ENCODE measurements around the gene CLIC4. TPM values are rescaled to one million over a fixed set of nuclear protein-coding genes. Genes with fewer than 3 reads are reported as not detected.
"Not testable (repeated sequence)": the region's sequence is repeated elsewhere in the genome, so short reads cannot be mapped to it uniquely, and the experiment has no call there.

The CLIC4 gene
- total and polyA plus RNA-seq, 2 experiments from 2014 or later, result 92.5 to 308 TPM

DNA sequence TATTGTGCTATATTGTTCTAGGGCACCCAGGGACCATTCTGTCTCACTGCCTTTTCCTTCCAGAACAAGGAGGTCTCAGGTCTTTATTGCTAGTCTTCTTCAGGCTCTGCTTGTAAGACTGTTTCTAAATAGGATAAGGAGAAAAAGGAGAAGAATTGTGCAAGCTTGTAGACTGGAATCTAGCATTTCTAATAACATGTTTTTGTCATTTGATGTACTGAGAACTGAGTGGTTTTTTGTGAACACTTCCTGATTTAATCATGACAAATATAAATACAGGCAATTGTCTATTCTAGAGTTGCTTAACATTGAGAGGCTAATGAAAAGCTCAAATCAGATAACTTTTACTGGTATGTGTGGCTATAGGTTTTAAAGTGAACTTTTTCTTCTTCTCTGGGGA lies 77.6 kb downstream of the CLIC4 start (continued):
- TF ChIP-seq, protein P1, sequence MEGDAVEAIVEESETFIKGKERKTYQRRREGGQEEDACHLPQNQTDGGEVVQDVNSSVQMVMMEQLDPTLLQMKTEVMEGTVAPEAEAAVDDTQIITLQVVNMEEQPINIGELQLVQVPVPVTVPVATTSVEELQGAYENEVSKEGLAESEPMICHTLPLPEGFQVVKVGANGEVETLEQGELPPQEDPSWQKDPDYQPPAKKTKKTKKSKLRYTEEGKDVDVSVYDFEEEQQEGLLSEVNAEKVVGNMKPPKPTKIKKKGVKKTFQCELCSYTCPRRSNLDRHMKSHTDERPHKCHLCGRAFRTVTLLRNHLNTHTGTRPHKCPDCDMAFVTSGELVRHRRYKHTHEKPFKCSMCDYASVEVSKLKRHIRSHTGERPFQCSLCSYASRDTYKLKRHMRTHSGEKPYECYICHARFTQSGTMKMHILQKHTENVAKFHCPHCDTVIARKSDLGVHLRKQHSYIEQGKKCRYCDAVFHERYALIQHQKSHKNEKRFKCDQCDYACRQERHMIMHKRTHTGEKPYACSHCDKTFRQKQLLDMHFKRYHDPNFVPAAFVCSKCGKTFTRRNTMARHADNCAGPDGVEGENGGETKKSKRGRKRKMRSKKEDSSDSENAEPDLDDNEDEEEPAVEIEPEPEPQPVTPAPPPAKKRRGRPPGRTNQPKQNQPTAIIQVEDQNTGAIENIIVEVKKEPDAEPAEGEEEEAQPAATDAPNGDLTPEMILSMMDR (conservative IDR thresholded peaks at IDR 0.05; ENCODE audit: low read depth in 2 of 2), result no peak

DNA sequence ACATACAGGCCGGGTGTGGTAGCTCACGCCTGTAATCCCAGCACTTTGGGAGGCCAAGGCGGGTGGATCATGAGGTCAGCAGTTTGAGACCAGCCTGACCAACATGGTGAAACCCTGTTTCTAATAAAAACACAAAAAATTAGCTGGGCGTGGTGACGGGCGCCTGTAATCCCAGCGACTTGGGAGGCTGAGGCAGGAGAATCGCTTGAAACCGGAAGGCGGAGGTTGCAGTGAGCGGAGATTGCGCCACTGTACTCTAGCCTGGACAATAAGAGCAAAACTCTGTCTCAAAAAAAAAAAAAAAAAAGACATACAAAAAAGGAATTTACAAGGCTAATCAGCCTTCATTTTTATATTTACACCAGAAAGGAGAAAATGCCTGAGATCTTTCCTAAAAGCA lies 78.2 kb downstream of the CLIC4 start:
- not testable (repeated sequence) for H2AFZ ChIP-seq, H3K27ac Mint-ChIP-seq
- H4K20me1 ChIP-seq (replicated peaks; ENCODE audit: insufficient read depth), result peaks cover 59% of the 10 kb centered on the region

DNA sequence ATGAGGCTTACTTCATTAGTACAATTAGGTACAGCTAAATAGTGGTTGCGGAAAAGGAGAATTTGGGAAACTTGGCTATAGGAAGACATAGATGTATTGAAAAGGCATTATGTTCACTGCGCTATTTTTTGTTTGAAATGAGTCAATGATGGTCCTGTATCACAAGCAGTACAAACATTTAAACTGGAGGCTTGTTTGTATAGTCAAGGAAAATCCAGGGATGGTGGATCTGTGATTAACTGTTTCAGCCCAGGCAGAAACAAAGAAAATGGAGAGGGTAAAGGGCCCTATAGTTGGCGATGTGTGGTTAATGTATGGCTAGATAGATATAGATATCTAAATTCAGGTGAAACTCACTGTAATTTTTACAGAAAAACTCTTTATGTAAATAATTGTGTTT lies 79.9 kb downstream of the CLIC4 start:
- Histone ChIP-seq H3K4me1 (ENCODE audit: insufficient read depth) (no peaks in the 10 kb centered on the region), H3K4me2 (no peak overlapping the region), H3K27me3 (ENCODE audit: insufficient read depth) (no peaks in the 10 kb centered on the region), H3K9me2 (ENCODE audit: insufficient read depth) (no peaks in the 10 kb centered on the region), H3K79me2 (replicated peaks; ENCODE audit: insufficient read depth) (peaks cover 98% of the 10 kb centered on the region), H3K4me3 (no peak overlapping the region), H3F3A (replicated peaks; ENCODE audit: low read depth) (no peaks in the 10 kb centered on the region), H4K20me1 (replicated peaks; ENCODE audit: insufficient read depth) (peaks cover 67% of the 10 kb centered on the region), H3K27ac (ENCODE audit: low read depth) (no peak overlapping the region), H2AFZ (no peak overlapping the region), H3K36me3 (ENCODE audit: insufficient read depth) (no peaks in the 10 kb centered on the region)
- H3K4me3 Mint-ChIP-seq, result no peak overlapping the region
- ATAC-seq, result no peak
- TF ChIP-seq, protein P2, sequence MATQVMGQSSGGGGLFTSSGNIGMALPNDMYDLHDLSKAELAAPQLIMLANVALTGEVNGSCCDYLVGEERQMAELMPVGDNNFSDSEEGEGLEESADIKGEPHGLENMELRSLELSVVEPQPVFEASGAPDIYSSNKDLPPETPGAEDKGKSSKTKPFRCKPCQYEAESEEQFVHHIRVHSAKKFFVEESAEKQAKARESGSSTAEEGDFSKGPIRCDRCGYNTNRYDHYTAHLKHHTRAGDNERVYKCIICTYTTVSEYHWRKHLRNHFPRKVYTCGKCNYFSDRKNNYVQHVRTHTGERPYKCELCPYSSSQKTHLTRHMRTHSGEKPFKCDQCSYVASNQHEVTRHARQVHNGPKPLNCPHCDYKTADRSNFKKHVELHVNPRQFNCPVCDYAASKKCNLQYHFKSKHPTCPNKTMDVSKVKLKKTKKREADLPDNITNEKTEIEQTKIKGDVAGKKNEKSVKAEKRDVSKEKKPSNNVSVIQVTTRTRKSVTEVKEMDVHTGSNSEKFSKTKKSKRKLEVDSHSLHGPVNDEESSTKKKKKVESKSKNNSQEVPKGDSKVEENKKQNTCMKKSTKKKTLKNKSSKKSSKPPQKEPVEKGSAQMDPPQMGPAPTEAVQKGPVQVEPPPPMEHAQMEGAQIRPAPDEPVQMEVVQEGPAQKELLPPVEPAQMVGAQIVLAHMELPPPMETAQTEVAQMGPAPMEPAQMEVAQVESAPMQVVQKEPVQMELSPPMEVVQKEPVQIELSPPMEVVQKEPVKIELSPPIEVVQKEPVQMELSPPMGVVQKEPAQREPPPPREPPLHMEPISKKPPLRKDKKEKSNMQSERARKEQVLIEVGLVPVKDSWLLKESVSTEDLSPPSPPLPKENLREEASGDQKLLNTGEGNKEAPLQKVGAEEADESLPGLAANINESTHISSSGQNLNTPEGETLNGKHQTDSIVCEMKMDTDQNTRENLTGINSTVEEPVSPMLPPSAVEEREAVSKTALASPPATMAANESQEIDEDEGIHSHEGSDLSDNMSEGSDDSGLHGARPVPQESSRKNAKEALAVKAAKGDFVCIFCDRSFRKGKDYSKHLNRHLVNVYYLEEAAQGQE (IDR thresholded peaks at IDR 0.05; ENCODE audit: unreplicated experiment), result no peak
- TF ChIP-seq, protein P1 (conservative IDR thresholded peaks at IDR 0.05; ENCODE audit: low read depth in 2 of 2), result no peak
- no peak for TF ChIP-seq STAT1 (IDR thresholded peaks at IDR 0.05; ENCODE audit: unreplicated experiment)
- TF ChIP-seq NANOG (IDR thresholded peaks at IDR 0.05; ENCODE audit: borderline replicate concordance), result no peak
- TF ChIP-seq, protein P3, sequence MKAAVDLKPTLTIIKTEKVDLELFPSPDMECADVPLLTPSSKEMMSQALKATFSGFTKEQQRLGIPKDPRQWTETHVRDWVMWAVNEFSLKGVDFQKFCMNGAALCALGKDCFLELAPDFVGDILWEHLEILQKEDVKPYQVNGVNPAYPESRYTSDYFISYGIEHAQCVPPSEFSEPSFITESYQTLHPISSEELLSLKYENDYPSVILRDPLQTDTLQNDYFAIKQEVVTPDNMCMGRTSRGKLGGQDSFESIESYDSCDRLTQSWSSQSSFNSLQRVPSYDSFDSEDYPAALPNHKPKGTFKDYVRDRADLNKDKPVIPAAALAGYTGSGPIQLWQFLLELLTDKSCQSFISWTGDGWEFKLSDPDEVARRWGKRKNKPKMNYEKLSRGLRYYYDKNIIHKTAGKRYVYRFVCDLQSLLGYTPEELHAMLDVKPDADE (IDR thresholded peaks at IDR 0.05), result no peak
- TF ChIP-seq POLR2AphosphoS5 (IDR thresholded peaks at IDR 0.05; ENCODE audit: low read depth), result no peak
- peaks cover 19% of the 10 kb centered on the region for H3K4me1 Mint-ChIP-seq
- no peak for DNase-seq (ENCODE audit: low spot score)
- H3K36me3 Mint-ChIP-seq (ENCODE audit: low read depth), result peaks cover 26% of the 10 kb centered on the region
- no peak overlapping the region for H3K27ac Mint-ChIP-seq
- H3K27me3 Mint-ChIP-seq (ENCODE audit: insufficient read depth, low read depth, poor library complexity), result peaks cover 3% of the 10 kb centered on the region
- no peaks in the 10 kb centered on the region for H3K9me3 Mint-ChIP-seq

More for the DNA sequence above, 78.2 kb downstream of the CLIC4 start:
- H3K27me3 Mint-ChIP-seq (ENCODE audit: insufficient read depth, low read depth, poor library complexity); H3K9me3 Mint-ChIP-seq; H3K4me3 Mint-ChIP-seq; DNase-seq (ENCODE audit: low spot score); H3K4me3 ChIP-seq; ATAC-seq; H3F3A ChIP-seq (replicated peaks; ENCODE audit: low read depth); H3K4me2 ChIP-seq; H3K27ac ChIP-seq (ENCODE audit: low read depth); H3K4me1 ChIP-seq (ENCODE audit: insufficient read depth); H3K27me3 ChIP-seq (ENCODE audit: insufficient read depth); H3K36me3 ChIP-seq (ENCODE audit: insufficient read depth); H3K9me2 ChIP-seq (ENCODE audit: insufficient read depth): not testable (repeated sequence)
- H3K79me2 ChIP-seq (replicated peaks; ENCODE audit: insufficient read depth), result peaks cover 98% of the 10 kb centered on the region
- peaks cover 13% of the 10 kb centered on the region for H3K4me1 Mint-ChIP-seq
- H3K36me3 Mint-ChIP-seq (ENCODE audit: low read depth), result peaks cover 31% of the 10 kb centered on the region

Data from GM23338 (cell line).